Vagina (tissue), 2 donors: ENCODE results near the gene AMOTL2. TPM values are rescaled to one million over a fixed set of nuclear protein-coding genes. Genes with fewer than 3 reads are reported as not detected.

Experiments
- DNase-seq, 2 donors: peaks; one replicate each; pipeline ENCODE4 v3.0.0-alpha.2; 2017; ENCODE audit errors: extremely low spot score in 2 of 2
- H3K27ac ChIP-seq: fragments of 200-600 bp; sonication (generic); one replicate; pipeline ENCODE4 v1.5.1; 2019
- H3K27me3 ChIP-seq: fragments of 200-600 bp; sonication (generic); one replicate; pipeline ENCODE4 v1.5.1; 2019
- H3K36me3 ChIP-seq, 2 donors: fragments of 200-600 bp; sonication (generic); one replicate each; pipeline ENCODE4 v1.5.1; 2017 to 2019
- H3K4me1 ChIP-seq: fragments of 200-600 bp; sonication (generic); one replicate; pipeline ENCODE4 v1.5.1; 2019
- H3K4me3 ChIP-seq, 2 donors: fragments of 200-600 bp; sonication (generic); 1 replicate in 1 of 2; 2 replicates in 1 of 2; pipeline ENCODE4 v1.5.1; 2016 to 2019
- H3K9me3 ChIP-seq: fragments of 200-600 bp; sonication (generic); one replicate; pipeline ENCODE4 v1.5.1; 2019
- CTCF ChIP-seq, 3 experiments: fragments of 450-650 bp in 2 of 3; fragments of 200-600 bp in 1 of 3; sonication (generic) in 1 of 3; IDR thresholded peaks; one replicate each; pipeline ENCODE4 v1.5.1; 2017 to 2019; ENCODE audit warnings: antibody characterized with exemption in 3 of 3, mild to moderate bottlenecking in 2 of 3, moderate library complexity in 2 of 3
- POLR2A ChIP-seq, 2 donors: fragments of 450-650 bp; IDR thresholded peaks; one replicate each; pipeline ENCODE4 v1.6.1; 2017; ENCODE audit warnings: antibody characterized with exemption in 2 of 2, mild to moderate bottlenecking in 2 of 2, moderate library complexity in 2 of 2
- POLR2AphosphoS5 ChIP-seq, 2 donors: sonication (generic); formaldehyde crosslinking; IDR thresholded peaks; one replicate each; pipeline ENCODE4 v1.9.0; 2017; ENCODE audit warnings: antibody characterized with exemption in 2 of 2, mild to moderate bottlenecking in 2 of 2, low read depth in 1 of 2; ENCODE audit not compliant: insufficient read depth in 1 of 2
- intact Hi-C: fragments of 100-400 bp; cut with DNase I; formaldehyde crosslinking; loops from one replicate; pipeline ENCODE4 v1.15.1; 2023
- total RNA-seq: library from RNA; depleted of rRNA; stranded (reverse); fragments of >200 nt; gene quantifications from one replicate; pipeline ENCODE4 v1.2.3, GENCODE V29; 2016

The AMOTL2 gene
- total RNA-seq, 1 donor from 2014 or later: 60.6 TPM

GRCh38 chr3:134388292-134388691 is 14.0 kb upstream of the AMOTL2 start:
- TF ChIP-seq CTCF (IDR thresholded peaks at IDR 0.05): no peak
- no peak for TF ChIP-seq POLR2A (IDR thresholded peaks at IDR 0.05)
- intact Hi-C loops: no loop called here
- peak in 1 of 2 donors; percentile 52 for DNase-seq
- Histone ChIP-seq H3K36me3 (no peaks in the 10 kb centered on the region), H3K27ac (no peak overlapping the region), H3K9me3 (no peaks in the 10 kb centered on the region), H3K4me1 (no peaks in the 10 kb centered on the region), H3K27me3 (no peaks in the 10 kb centered on the region), H3K4me3 (no peak overlapping the region)

GRCh38 chr3:134387293-134387692 is 13.0 kb upstream of the AMOTL2 start:
- Histone ChIP-seq H3K9me3 (no peaks in the 10 kb centered on the region), H3K27ac (no peak overlapping the region), H3K4me3 (no peak overlapping the region), H3K27me3 (no peaks in the 10 kb centered on the region), H3K36me3 (no peaks in the 10 kb centered on the region), H3K4me1 (peaks cover 5% of the 10 kb centered on the region)
- DNase-seq: peak in 1 of 2 donors; percentile 64
- intact Hi-C loops: no loop called here
- TF ChIP-seq CTCF (IDR thresholded peaks at IDR 0.05) (no peak), POLR2A (IDR thresholded peaks at IDR 0.05) (no peak), POLR2AphosphoS5 (IDR thresholded peaks at IDR 0.05; ENCODE audit: insufficient read depth in 1 of 2, low read depth in 1 of 2) (no peak)

- H3K9me3 ChIP-seq: no peaks in the 10 kb centered on the region
- no peaks in the 10 kb centered on the region for H3K36me3 ChIP-seq
- no peak overlapping the region for H3K27ac ChIP-seq
- H3K4me3 ChIP-seq: no peak overlapping the region
- H3K27me3 ChIP-seq: no peaks in the 10 kb centered on the region
- peaks cover 16% of the 10 kb centered on the region for H3K4me1 ChIP-seq
- DNase-seq: peak in 1 of 2 donors; percentile 58
- TF ChIP-seq POLR2A (IDR thresholded peaks at IDR 0.05): no peak
- no peak for TF ChIP-seq POLR2AphosphoS5 (IDR thresholded peaks at IDR 0.05; ENCODE audit: insufficient read depth in 1 of 2, low read depth in 1 of 2)
- TF ChIP-seq CTCF (IDR thresholded peaks at IDR 0.05): no peak
- intact Hi-C loops: no loop called here
Measured at GRCh38 chr3:134384963-134385362, 10.7 kb upstream of the AMOTL2 start.

- TF ChIP-seq POLR2A (IDR thresholded peaks at IDR 0.05) (no peak), POLR2AphosphoS5 (IDR thresholded peaks at IDR 0.05; ENCODE audit: insufficient read depth in 1 of 2, low read depth in 1 of 2) (peak; percentile 49 to 89)
- Histone ChIP-seq H3K36me3 (no peaks in the 10 kb centered on the region), H3K4me1 (peaks cover 16% of the 10 kb centered on the region), H3K27me3 (no peaks in the 10 kb centered on the region), H3K27ac (peak overlapping the region; percentile 49), H3K4me3 (no peak overlapping the region), H3K9me3 (no peaks in the 10 kb centered on the region)
- DNase-seq: peak in 1 of 2 donors; percentile 88
- intact Hi-C loops: no loop called here
Measured at GRCh38 chr3:134381831-134382442, 7.7 kb upstream of the AMOTL2 start.

- no peak overlapping the region for H3K4me3 ChIP-seq
- H3K9me3 ChIP-seq: no peaks in the 10 kb centered on the region
- TF ChIP-seq POLR2AphosphoS5 (IDR thresholded peaks at IDR 0.05; ENCODE audit: insufficient read depth in 1 of 2, low read depth in 1 of 2) (no peak), CTCF (IDR thresholded peaks at IDR 0.05) (no peak)
- intact Hi-C loops: no loop called here
- peaks cover 16% of the 10 kb centered on the region for H3K4me1 ChIP-seq
- H3K27ac ChIP-seq: peak overlapping the region; percentile 49
- no peaks in the 10 kb centered on the region for H3K27me3 ChIP-seq
- no peak for DNase-seq
- H3K36me3 ChIP-seq: no peaks in the 10 kb centered on the region
Measured at GRCh38 chr3:134381076-134381475, 6.8 kb upstream of the AMOTL2 start.
